ENCODE results near the gene C10orf71.

C10orf71 gene

DNA sequence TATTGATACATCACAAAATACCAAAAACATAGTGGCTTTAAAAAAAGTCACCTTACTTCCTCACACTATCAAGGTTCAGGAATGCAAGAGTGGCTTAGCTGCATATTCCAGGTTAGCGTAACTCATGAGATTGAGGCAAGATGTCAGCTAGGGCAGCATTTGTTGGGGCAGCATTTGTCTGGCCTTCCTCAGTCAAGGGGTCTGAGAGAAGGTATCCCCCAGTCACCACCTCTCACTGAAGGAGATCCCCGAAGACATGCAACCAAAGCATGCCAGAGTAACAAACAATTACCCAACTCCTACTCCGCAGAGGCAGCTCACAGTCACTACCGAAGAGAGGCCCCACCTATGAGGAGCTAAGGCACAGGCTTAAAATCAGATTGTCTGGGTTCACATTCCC, 48.4 kb downstream of the C10orf71 start:
- no peak for DNase-seq (ENCODE audit: low spot score in 2 of 2)
- Mint-ChIP-seq H3K4me3 (no peak overlapping the region), H3K27ac (ENCODE audit: low read depth) (no peak overlapping the region), H3K9me3 (peaks cover 9% of the 10 kb centered on the region), H3K27me3 (peaks cover 10% of the 10 kb centered on the region), H3K4me1 (no peaks in the 10 kb centered on the region), H3K36me3 (ENCODE audit: insufficient read depth) (no peaks in the 10 kb centered on the region)
- no peak for ATAC-seq (replicated peaks; ENCODE audit: extremely low read depth, poor library complexity, severe bottlenecking)

- peaks cover 9% of the 10 kb centered on the region for H3K9me3 Mint-ChIP-seq
- no peak for ATAC-seq (replicated peaks; ENCODE audit: extremely low read depth, poor library complexity, severe bottlenecking)
- H3K4me3 Mint-ChIP-seq = no peak overlapping the region
Measured at GRCh38 chr10:49347827-49348226, 48.9 kb downstream of the C10orf71 start.

GRCh38 chr10:49348593-49348992, 49.6 kb downstream of the C10orf71 start:
- no peak for ATAC-seq (replicated peaks; ENCODE audit: extremely low read depth, poor library complexity, severe bottlenecking)
- Mint-ChIP-seq H3K9me3 (peaks cover 9% of the 10 kb centered on the region), H3K27ac (ENCODE audit: low read depth) (no peak overlapping the region), H3K36me3 (ENCODE audit: insufficient read depth) (no peaks in the 10 kb centered on the region), H3K4me3 (no peak overlapping the region), H3K27me3 (peaks cover 5% of the 10 kb centered on the region), H3K4me1 (no peaks in the 10 kb centered on the region)
- DNase-seq (ENCODE audit: low spot score in 2 of 2) = no peak

More at GRCh38 chr10:49347827-49348226, 48.9 kb downstream of the C10orf71 start:
- Mint-ChIP-seq H3K4me1 (no peaks in the 10 kb centered on the region), H3K27ac (ENCODE audit: low read depth) (no peak overlapping the region), H3K27me3 (peaks cover 6% of the 10 kb centered on the region), H3K36me3 (ENCODE audit: insufficient read depth) (no peaks in the 10 kb centered on the region)
- DNase-seq (ENCODE audit: low spot score in 2 of 2) = no peak

DNA sequence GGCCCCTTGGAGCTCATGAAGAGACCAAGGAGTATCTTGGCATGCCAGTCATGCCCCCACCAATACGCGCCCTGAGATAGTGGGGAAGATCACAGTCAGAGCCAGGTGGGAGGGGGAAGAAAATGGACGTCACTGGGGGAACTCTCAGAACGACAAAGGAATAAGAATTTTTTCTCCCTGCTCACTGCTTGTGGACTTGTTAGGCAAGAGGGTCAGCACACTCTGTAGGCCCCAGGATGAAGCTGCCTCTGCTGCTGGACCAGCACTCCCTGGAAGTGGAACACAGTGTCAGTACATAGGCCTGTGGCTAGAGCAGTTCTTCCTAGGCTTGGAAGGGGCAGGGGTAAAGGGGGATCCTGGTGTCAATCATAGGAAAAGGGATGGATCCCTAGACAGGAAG, 50.4 kb downstream of the C10orf71 start:
- no peak overlapping the region for H3K4me3 Mint-ChIP-seq
- H3K27me3 Mint-ChIP-seq = peaks cover 5% of the 10 kb centered on the region

GRCh38 chr10:49350138-49350537, 51.2 kb downstream of the C10orf71 start:
- Mint-ChIP-seq H3K36me3 (ENCODE audit: insufficient read depth) (no peaks in the 10 kb centered on the region), H3K27ac (ENCODE audit: low read depth) (no peak overlapping the region), H3K9me3 (peaks cover 9% of the 10 kb centered on the region), H3K27me3 (peaks cover 5% of the 10 kb centered on the region), H3K4me3 (no peak overlapping the region), H3K4me1 (no peaks in the 10 kb centered on the region)
- no peak for DNase-seq (ENCODE audit: low spot score in 2 of 2)
- ATAC-seq (replicated peaks; ENCODE audit: extremely low read depth, poor library complexity, severe bottlenecking) = no peak

More for the DNA sequence above, 50.4 kb downstream of the C10orf71 start:
- H3K27ac Mint-ChIP-seq (ENCODE audit: low read depth) = no peak overlapping the region
- DNase-seq (ENCODE audit: low spot score in 2 of 2) (no peak), ATAC-seq (replicated peaks; ENCODE audit: extremely low read depth, poor library complexity, severe bottlenecking) (no peak)
- peaks cover 9% of the 10 kb centered on the region for H3K9me3 Mint-ChIP-seq
- no peaks in the 10 kb centered on the region for H3K36me3 Mint-ChIP-seq (ENCODE audit: insufficient read depth)
- no peaks in the 10 kb centered on the region for H3K4me1 Mint-ChIP-seq

DNA sequence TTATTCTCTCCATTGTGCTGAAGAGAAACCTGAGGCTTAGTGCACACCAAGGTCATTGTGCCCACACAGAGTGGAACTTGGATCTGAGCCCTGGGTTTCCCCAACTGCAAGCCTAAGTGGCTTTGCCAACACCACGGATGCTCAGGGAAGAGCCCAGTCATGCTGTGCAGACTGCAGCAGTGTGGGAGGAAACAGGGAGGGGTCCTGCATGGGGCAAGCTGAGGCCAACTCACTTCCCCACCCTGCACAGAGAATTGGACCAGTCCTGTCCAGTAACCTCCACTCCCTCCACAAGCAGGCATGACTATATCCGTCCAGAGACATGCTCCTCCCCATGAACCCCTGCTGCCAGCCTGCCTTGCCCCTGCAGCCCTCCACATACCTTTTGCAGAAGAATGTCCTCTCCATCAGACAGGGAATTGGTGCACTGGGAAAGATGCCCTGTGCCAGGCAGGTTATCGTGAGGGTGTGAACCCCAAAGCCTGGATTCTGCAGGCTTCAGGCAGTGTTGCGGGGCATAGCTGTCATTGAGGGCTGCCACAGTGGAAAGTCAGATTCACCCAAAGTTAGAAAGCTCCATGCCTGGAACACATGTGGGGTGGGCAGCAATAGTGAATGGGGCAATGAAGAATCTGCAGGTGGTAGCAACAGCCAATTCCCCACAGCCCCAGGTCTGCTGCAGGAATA, 52.0 kb downstream of the C10orf71 start:
- H3K27ac Mint-ChIP-seq (ENCODE audit: low read depth) = no peak overlapping the region
- H3K4me1 Mint-ChIP-seq = no peaks in the 10 kb centered on the region
- no peaks in the 10 kb centered on the region for H3K36me3 Mint-ChIP-seq (ENCODE audit: insufficient read depth)
- no peak overlapping the region for H3K4me3 Mint-ChIP-seq
- peaks cover 5% of the 10 kb centered on the region for H3K27me3 Mint-ChIP-seq
- DNase-seq (ENCODE audit: low spot score in 2 of 2) (no peak), ATAC-seq (replicated peaks; ENCODE audit: extremely low read depth, poor library complexity, severe bottlenecking) (no peak)
- H3K9me3 Mint-ChIP-seq = peaks cover 9% of the 10 kb centered on the region

- H3K27ac Mint-ChIP-seq (ENCODE audit: low read depth) = no peak overlapping the region
- ATAC-seq (replicated peaks; ENCODE audit: extremely low read depth, poor library complexity, severe bottlenecking) = no peak
- no peak overlapping the region for H3K4me3 Mint-ChIP-seq
- peaks cover 9% of the 10 kb centered on the region for H3K9me3 Mint-ChIP-seq
- H3K36me3 Mint-ChIP-seq (ENCODE audit: insufficient read depth) = no peaks in the 10 kb centered on the region
- DNase-seq (ENCODE audit: low spot score in 2 of 2) = no peak
- no peaks in the 10 kb centered on the region for H3K4me1 Mint-ChIP-seq
- H3K27me3 Mint-ChIP-seq = peaks cover 5% of the 10 kb centered on the region
Measured at GRCh38 chr10:49351669-49352068, 52.7 kb downstream of the C10orf71 start.

DNA sequence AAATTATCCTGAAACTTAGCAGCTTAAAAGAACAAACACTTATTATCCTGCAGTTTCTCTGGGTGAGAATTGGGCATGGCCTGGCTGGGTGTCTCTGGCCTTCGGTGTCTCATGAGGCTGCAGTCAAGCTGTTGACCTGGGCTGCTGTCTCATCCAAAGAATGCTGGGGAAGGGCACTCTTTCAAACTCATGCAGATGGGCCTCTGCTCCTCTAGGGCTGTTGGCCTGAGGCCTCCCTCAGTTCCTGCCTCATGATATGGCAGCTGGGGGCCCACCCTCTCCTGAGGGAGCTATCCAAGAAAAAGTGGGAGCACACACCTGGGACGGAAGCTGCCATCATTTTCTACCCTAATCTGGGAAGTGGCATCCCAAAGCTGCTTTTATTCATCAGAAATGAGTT, 53.4 kb downstream of the C10orf71 start:
- Mint-ChIP-seq H3K27me3 (peaks cover 5% of the 10 kb centered on the region), H3K9me3 (peaks cover 9% of the 10 kb centered on the region), H3K4me1 (no peaks in the 10 kb centered on the region), H3K4me3 (no peak overlapping the region), H3K36me3 (ENCODE audit: insufficient read depth) (no peaks in the 10 kb centered on the region), H3K27ac (ENCODE audit: low read depth) (no peak overlapping the region)
- no peak for ATAC-seq (replicated peaks; ENCODE audit: extremely low read depth, poor library complexity, severe bottlenecking)
- DNase-seq (ENCODE audit: low spot score in 2 of 2) = no peak

- Mint-ChIP-seq H3K27ac (ENCODE audit: low read depth) (no peak overlapping the region), H3K9me3 (peaks cover 9% of the 10 kb centered on the region), H3K27me3 (peaks cover 5% of the 10 kb centered on the region), H3K36me3 (ENCODE audit: insufficient read depth) (no peaks in the 10 kb centered on the region), H3K4me1 (no peaks in the 10 kb centered on the region), H3K4me3 (no peak overlapping the region)
- DNase-seq (ENCODE audit: low spot score in 2 of 2) (no peak), ATAC-seq (replicated peaks; ENCODE audit: extremely low read depth, poor library complexity, severe bottlenecking) (no peak)
Measured at GRCh38 chr10:49353026-49353894, 54.3 kb downstream of the C10orf71 start.

- Mint-ChIP-seq H3K36me3 (ENCODE audit: insufficient read depth) (no peaks in the 10 kb centered on the region), H3K27ac (ENCODE audit: low read depth) (no peak overlapping the region), H3K9me3 (peaks cover 9% of the 10 kb centered on the region), H3K4me1 (no peaks in the 10 kb centered on the region), H3K4me3 (no peak overlapping the region), H3K27me3 (peaks cover 5% of the 10 kb centered on the region)
- ATAC-seq (replicated peaks; ENCODE audit: extremely low read depth, poor library complexity, severe bottlenecking) = no peak
- no peak for DNase-seq (ENCODE audit: low spot score in 2 of 2)
Measured at GRCh38 chr10:49353895-49354566, 55.1 kb downstream of the C10orf71 start.

GRCh38 chr10:49354593-49354992, 55.6 kb downstream of the C10orf71 start:
- Mint-ChIP-seq H3K9me3 (peaks cover 9% of the 10 kb centered on the region), H3K27me3 (peaks cover 5% of the 10 kb centered on the region), H3K36me3 (ENCODE audit: insufficient read depth) (no peaks in the 10 kb centered on the region), H3K4me3 (no peak overlapping the region), H3K27ac (ENCODE audit: low read depth) (no peak overlapping the region), H3K4me1 (no peaks in the 10 kb centered on the region)
- ATAC-seq (replicated peaks; ENCODE audit: extremely low read depth, poor library complexity, severe bottlenecking) (no peak), DNase-seq (ENCODE audit: low spot score in 2 of 2) (no peak)

DNA sequence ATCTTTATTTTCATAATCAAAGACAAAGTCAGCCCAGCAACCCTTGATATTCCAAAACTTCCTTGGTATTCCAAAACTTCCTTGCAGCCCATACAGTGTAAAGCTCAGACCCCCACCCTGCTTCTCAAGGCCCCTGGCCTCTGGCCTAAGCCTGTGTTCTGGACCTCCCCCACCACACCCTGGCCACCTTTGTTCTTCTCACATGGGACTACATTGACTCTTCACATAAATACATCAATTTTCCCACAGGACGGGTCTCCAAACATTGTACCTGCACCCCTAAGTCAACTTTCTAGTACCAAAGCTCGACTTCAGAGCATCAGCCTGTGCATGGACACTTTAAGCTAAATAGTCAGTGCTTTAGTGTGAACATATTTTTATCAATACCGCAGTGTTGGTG, 56.3 kb downstream of the C10orf71 start:
- Mint-ChIP-seq H3K36me3 (ENCODE audit: insufficient read depth) (no peaks in the 10 kb centered on the region), H3K27me3 (peaks cover 5% of the 10 kb centered on the region), H3K4me3 (no peak overlapping the region), H3K4me1 (no peaks in the 10 kb centered on the region), H3K27ac (ENCODE audit: low read depth) (no peak overlapping the region), H3K9me3 (peaks cover 4% of the 10 kb centered on the region)
- DNase-seq (ENCODE audit: low spot score in 2 of 2) = no peak
- ATAC-seq (replicated peaks; ENCODE audit: extremely low read depth, poor library complexity, severe bottlenecking) = no peak
